C4-2B (cell line): ENCODE data around the gene ATP8B4.

ENCODE experiments used
- ZFX ChIP-seq: fragments of 450-650 bp; IDR thresholded peaks from 2 replicates; pipeline ENCODE4 v1.6.1; 2017
- TF ChIP-seq, protein P1 (sequence below): fragments of 450-650 bp; conservative IDR thresholded peaks from 2 replicates; pipeline ENCODE4 v1.5.1; 2017; ENCODE audit warnings: mild to moderate bottlenecking

DNA sequence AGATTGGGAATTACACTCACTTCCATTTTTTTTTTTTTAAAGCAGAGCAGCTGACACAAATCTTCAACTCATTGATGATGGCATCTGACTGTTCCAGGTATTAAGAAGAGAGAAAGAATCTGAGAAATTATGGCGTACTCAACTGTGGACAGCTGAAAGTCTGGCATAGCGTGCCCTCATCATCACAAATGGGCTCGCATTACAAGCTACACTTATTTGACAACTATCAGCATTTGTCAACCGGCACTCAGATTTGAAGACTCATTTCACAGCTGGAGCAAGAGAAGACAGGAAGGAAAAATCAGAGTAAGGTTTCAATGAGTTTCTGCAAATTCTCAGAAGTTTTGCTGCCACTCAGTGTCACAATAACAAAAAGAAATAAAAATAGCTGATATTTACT lies 235.9 kb downstream of the ATP8B4 start:
- TF ChIP-seq, protein P1, sequence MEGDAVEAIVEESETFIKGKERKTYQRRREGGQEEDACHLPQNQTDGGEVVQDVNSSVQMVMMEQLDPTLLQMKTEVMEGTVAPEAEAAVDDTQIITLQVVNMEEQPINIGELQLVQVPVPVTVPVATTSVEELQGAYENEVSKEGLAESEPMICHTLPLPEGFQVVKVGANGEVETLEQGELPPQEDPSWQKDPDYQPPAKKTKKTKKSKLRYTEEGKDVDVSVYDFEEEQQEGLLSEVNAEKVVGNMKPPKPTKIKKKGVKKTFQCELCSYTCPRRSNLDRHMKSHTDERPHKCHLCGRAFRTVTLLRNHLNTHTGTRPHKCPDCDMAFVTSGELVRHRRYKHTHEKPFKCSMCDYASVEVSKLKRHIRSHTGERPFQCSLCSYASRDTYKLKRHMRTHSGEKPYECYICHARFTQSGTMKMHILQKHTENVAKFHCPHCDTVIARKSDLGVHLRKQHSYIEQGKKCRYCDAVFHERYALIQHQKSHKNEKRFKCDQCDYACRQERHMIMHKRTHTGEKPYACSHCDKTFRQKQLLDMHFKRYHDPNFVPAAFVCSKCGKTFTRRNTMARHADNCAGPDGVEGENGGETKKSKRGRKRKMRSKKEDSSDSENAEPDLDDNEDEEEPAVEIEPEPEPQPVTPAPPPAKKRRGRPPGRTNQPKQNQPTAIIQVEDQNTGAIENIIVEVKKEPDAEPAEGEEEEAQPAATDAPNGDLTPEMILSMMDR: no peak
- TF ChIP-seq ZFX: no peak
